ENCODE measurements around the gene POLR1A.

- TF ChIP-seq KLF1 (tag by site-specific recombination; IDR thresholded peaks at IDR 0.05) = no peak
- TF ChIP-seq ZNF510 (tag by site-specific recombination; IDR thresholded peaks at IDR 0.05; ENCODE audit: insufficient replicate concordance) = no peak
- no peak for TF ChIP-seq CTCF (tag by site-specific recombination; IDR thresholded peaks at IDR 0.05)
- no peak for TF ChIP-seq ZBTB6 (tag by site-specific recombination; IDR thresholded peaks at IDR 0.05)
- no peak for TF ChIP-seq REST (tag by site-specific recombination; IDR thresholded peaks at IDR 0.05)
- TF ChIP-seq ZSCAN5A (tag by site-specific recombination; IDR thresholded peaks at IDR 0.05) = no peak
- TF ChIP-seq TCF7L2 (IDR thresholded peaks at IDR 0.05; ENCODE audit: borderline replicate concordance, low read depth, low read length) = no peak
- no peak for TF ChIP-seq ZSCAN30 (tag by site-specific recombination; IDR thresholded peaks at IDR 0.05)
- TF ChIP-seq SALL2 (tag by site-specific recombination; IDR thresholded peaks at IDR 0.05; ENCODE audit: borderline replicate concordance) = no peak
These were observed 131.3 kb downstream of the POLR1A start for GRCh38 chr2:85974390-85974789.
